ENCODE measurements around the gene PSMG1. TPM values are rescaled to one million over a fixed set of nuclear protein-coding genes. Genes with fewer than 3 reads are reported as not detected.

The PSMG1 gene
- total and polyA plus RNA-seq, 10 of the 15 experiments (the other 5 are each of a cell fraction or from before 2014, with no cell fraction given), result 21.3 to 248 (median 121) TPM

DNA sequence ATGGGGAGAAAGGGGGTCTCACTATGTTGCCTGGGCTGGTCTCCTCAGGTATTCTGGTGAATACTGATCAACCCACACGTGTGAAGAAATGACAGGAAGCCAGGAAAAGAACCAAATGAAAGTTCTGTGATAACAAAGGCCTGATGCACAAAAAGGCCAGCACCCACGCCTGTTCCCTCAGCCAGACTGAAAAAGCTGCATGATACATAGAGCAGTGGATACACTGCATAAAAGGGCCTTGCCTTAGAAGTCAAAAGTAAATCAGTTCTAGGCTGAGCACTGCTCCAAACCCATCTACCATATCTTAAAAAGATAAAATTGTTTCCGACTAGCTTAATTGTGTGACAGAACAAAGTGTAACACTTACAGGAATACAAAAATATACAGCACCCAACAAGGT, 36.9 kb upstream of the PSMG1 start:
- Histone ChIP-seq H3K4me2 (ENCODE audit: control insufficient read depth, insufficient read depth) (no peak overlapping the region), H3K27me3 (replicated peaks in 1 of 2; ENCODE audit: control insufficient read depth in 2 of 2, insufficient read depth in 2 of 2, low read length in 1 of 2) (no peaks in the 10 kb centered on the region), H3K4me1 (ENCODE audit: control insufficient read depth, insufficient read depth, low read length) (no peaks in the 10 kb centered on the region), H4K20me1 (ENCODE audit: control insufficient read depth, insufficient read depth) (no peaks in the 10 kb centered on the region), H3K79me2 (ENCODE audit: control insufficient read depth, insufficient read depth, low read length) (no peaks in the 10 kb centered on the region), H3K27ac (ENCODE audit: control insufficient read depth, insufficient read depth) (no peak overlapping the region), H3K4me3 (no peak overlapping the region), H3K36me3 (ENCODE audit: control insufficient read depth in 2 of 2, insufficient read depth in 2 of 2, low read length in 1 of 2) (peaks cover 0 to 9% of the 10 kb centered on the region in 2 experiments; a peak in 3 of 4 replicates), H3K9me3 (replicated peaks; ENCODE audit: control insufficient read depth, insufficient read depth, low read length) (no peaks in the 10 kb centered on the region), H3K9ac (ENCODE audit: control insufficient read depth, insufficient read depth, low read length) (no peak overlapping the region), H2AFZ (ENCODE audit: control insufficient read depth, low read depth, low read length) (no peak overlapping the region)
- ChIA-PET SMC1A (ENCODE audit: uncharacterized antibody, unreplicated experiment) (no interaction called here), CTCF (no interaction called here), RAD21 (ENCODE audit: unreplicated experiment) (no interaction called here), POLR2A (interaction anchor here (1.0 kb wide), 1 partner anchor 13 kb away, joined by 5 read pairs; no protein-coding TSS in a partner anchor)
- BruUV-seq (replicated peaks), result no TSS peak
- DNase-seq (ENCODE audit: low read depth, low spot score), result no peak
- in situ Hi-C loops (cut with MboI), result no loop called here
- 92% methylated on average over 3 of the region's 3 CpGs for WGBS (ENCODE audit: insufficient coverage, insufficient replicate concordance, low lambda C conversion rate, missing lambda C conversion rate)
- TF ChIP-seq, protein P1, sequence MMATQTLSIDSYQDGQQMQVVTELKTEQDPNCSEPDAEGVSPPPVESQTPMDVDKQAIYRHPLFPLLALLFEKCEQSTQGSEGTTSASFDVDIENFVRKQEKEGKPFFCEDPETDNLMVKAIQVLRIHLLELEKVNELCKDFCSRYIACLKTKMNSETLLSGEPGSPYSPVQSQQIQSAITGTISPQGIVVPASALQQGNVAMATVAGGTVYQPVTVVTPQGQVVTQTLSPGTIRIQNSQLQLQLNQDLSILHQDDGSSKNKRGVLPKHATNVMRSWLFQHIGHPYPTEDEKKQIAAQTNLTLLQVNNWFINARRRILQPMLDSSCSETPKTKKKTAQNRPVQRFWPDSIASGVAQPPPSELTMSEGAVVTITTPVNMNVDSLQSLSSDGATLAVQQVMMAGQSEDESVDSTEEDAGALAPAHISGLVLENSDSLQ (IDR thresholded peaks at IDR 0.05), result no peak
- no peak for TF ChIP-seq POLR2A (IDR thresholded peaks at IDR 0.05; ENCODE audit: low read depth, low read length)
- TF ChIP-seq CBX5 (IDR thresholded peaks at IDR 0.05; ENCODE audit: low read depth), result no peak
- TF ChIP-seq CBFB (IDR thresholded peaks at IDR 0.05; ENCODE audit: low read depth), result no peak
- no peak for ATAC-seq
- no peak for FAIRE-seq
- intact Hi-C loops (cut with micrococcal nuclease; ENCODE audit: unreplicated experiment), result no loop called here

DNA sequence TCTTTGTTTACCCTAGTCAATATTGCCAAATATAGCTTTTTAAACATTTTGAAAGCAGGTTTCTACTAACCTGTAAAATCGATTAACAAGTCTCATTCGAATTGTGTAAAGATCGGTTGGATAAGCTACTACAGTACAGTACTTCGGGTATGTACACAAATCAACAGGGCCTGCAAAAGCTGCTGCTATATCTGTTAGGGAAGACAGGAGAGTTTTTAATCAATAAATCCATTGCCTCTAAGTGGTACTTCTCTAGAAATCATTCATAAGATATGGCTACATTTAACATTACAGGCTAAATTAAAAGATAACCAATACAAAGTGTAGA, 34.8 kb upstream of the PSMG1 start:
- Histone ChIP-seq H3K4me1 (ENCODE audit: control insufficient read depth, insufficient read depth, low read length) (no peaks in the 10 kb centered on the region), H3K36me3 (ENCODE audit: control insufficient read depth in 2 of 2, insufficient read depth in 2 of 2, low read length in 1 of 2) (peaks cover 0 to 6% of the 10 kb centered on the region in 2 experiments; a peak in 3 of 4 replicates), H3K9me3 (replicated peaks; ENCODE audit: control insufficient read depth, insufficient read depth, low read length) (no peaks in the 10 kb centered on the region), H3K4me2 (ENCODE audit: control insufficient read depth, insufficient read depth) (no peak overlapping the region), H3K9ac (ENCODE audit: control insufficient read depth, insufficient read depth, low read length) (no peak overlapping the region), H2AFZ (ENCODE audit: control insufficient read depth, low read depth, low read length) (no peak overlapping the region), H3K27ac (ENCODE audit: control insufficient read depth, insufficient read depth) (no peak overlapping the region), H3K27me3 (replicated peaks in 1 of 2; ENCODE audit: control insufficient read depth in 2 of 2, insufficient read depth in 2 of 2, low read length in 1 of 2) (no peaks in the 10 kb centered on the region), H3K4me3 (no peak overlapping the region), H4K20me1 (ENCODE audit: control insufficient read depth, insufficient read depth) (no peaks in the 10 kb centered on the region), H3K79me2 (ENCODE audit: control insufficient read depth, insufficient read depth, low read length) (no peaks in the 10 kb centered on the region)
- in situ Hi-C loops (cut with MboI) (no loop called here), intact Hi-C loops (cut with micrococcal nuclease; ENCODE audit: unreplicated experiment) (no loop called here)
- ChIA-PET RAD21 (ENCODE audit: unreplicated experiment) (no interaction called here), CTCF (interaction anchor here (0.6 to 2.0 kb wide), 2 partner anchors 51 to 223 kb away, joined by 3 to 9 read pairs; no protein-coding TSS in a partner anchor), SMC1A (ENCODE audit: uncharacterized antibody, unreplicated experiment) (interaction anchor here (1.2 to 1.4 kb wide), 4 partner anchors 18 to 169 kb away, joined by 3 to 4 read pairs (median 3); no protein-coding TSS in a partner anchor), POLR2A (interaction anchor here (0.7 kb wide), 1 partner anchor 35 kb away, joined by 4 read pairs; the partner anchor contains the start of gene PSMG1)
- FAIRE-seq (no peak), DNase-seq (ENCODE audit: low read depth, low spot score) (no peak), ATAC-seq (no peak)
- TF ChIP-seq KAT2A (conservative IDR thresholded peaks at IDR 0.05; ENCODE audit: control insufficient read depth, low read depth, low read length) (no peak), MEF2B (IDR thresholded peaks at IDR 0.05; ENCODE audit: partially characterized antibody, poor library complexity, severe bottlenecking) (no peak), FOS (IDR thresholded peaks at IDR 0.05; ENCODE audit: borderline replicate concordance, extremely low read depth, insufficient read length) (no peak), SMAD1 (IDR thresholded peaks at IDR 0.05; ENCODE audit: low read depth, partially characterized antibody) (no peak), ZNF24 (IDR thresholded peaks at IDR 0.05) (no peak)
- TF ChIP-seq, protein P2, sequence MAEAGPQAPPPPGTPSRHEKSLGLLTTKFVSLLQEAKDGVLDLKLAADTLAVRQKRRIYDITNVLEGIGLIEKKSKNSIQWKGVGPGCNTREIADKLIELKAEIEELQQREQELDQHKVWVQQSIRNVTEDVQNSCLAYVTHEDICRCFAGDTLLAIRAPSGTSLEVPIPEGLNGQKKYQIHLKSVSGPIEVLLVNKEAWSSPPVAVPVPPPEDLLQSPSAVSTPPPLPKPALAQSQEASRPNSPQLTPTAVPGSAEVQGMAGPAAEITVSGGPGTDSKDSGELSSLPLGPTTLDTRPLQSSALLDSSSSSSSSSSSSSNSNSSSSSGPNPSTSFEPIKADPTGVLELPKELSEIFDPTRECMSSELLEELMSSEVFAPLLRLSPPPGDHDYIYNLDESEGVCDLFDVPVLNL (IDR thresholded peaks at IDR 0.05; ENCODE audit: low read depth, low read length), result no peak
- TF ChIP-seq, protein P3, sequence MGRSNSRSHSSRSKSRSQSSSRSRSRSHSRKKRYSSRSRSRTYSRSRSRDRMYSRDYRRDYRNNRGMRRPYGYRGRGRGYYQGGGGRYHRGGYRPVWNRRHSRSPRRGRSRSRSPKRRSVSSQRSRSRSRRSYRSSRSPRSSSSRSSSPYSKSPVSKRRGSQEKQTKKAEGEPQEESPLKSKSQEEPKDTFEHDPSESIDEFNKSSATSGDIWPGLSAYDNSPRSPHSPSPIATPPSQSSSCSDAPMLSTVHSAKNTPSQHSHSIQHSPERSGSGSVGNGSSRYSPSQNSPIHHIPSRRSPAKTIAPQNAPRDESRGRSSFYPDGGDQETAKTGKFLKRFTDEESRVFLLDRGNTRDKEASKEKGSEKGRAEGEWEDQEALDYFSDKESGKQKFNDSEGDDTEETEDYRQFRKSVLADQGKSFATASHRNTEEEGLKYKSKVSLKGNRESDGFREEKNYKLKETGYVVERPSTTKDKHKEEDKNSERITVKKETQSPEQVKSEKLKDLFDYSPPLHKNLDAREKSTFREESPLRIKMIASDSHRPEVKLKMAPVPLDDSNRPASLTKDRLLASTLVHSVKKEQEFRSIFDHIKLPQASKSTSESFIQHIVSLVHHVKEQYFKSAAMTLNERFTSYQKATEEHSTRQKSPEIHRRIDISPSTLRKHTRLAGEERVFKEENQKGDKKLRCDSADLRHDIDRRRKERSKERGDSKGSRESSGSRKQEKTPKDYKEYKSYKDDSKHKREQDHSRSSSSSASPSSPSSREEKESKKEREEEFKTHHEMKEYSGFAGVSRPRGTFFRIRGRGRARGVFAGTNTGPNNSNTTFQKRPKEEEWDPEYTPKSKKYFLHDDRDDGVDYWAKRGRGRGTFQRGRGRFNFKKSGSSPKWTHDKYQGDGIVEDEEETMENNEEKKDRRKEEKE (IDR thresholded peaks at IDR 0.05), result no peak
- no TSS peak for BruUV-seq (replicated peaks)
- 100% methylated on average over 4 of the region's 4 CpGs for WGBS (ENCODE audit: insufficient coverage, insufficient replicate concordance, low lambda C conversion rate, missing lambda C conversion rate)

Measured in GM12878 (cell line).